NCI-H82 (cell line): ENCODE results near the gene GJA4.

Experiments used
- DNase-seq: peaks from one replicate; lab custom pipeline; 2025; lab: John Stamatoyannopoulos, UW

Gene GJA4

DNA sequence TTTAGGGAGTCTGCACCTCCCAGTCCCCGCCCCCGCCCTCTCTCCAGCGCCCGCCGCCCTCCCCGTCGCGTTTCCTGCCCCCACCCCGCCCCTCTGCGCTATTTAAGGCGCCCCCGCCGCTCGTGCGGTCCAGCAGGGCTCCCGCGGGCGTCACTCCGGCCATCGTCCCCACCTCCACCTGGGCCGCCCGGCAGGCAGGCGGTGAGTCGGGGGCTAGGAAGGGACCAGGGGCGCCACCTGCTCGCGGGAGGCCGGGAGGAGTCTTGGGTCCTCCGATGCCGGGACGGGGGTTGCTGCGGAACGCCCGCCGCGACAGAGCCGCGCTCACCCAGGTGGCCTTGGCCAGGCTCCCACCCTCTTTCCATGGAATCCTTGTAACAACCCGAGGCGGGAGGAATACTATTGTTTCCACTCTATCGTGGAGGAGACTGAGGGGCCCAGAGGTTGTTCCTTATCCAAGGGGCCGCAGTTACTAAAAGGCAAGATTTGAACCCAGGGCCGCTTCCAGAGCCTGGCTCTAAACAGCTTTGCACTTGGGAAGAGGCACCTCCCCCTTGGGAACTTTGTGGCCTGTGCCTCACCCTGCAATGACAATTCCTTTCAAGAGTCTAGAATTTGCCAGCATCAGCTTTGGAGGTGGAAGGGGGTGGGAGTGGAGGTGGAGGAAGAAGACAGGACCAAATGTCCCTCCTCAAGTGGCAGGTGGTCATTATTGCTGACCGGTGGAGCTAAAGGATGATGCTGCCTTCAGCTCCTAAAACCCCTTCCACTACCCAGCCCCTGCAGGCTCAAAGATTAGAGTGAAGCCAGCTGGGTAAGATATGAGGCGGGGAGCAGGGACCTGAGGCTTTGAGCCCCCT is at the start of gene GJA4:
Gene GJA4 (plus strand): TSS at position 132 of the 860 bp plus-strand sequence. CDS start 1,215 bp downstream, outside the sequence.
- DNase-seq, result no peak

DNA sequence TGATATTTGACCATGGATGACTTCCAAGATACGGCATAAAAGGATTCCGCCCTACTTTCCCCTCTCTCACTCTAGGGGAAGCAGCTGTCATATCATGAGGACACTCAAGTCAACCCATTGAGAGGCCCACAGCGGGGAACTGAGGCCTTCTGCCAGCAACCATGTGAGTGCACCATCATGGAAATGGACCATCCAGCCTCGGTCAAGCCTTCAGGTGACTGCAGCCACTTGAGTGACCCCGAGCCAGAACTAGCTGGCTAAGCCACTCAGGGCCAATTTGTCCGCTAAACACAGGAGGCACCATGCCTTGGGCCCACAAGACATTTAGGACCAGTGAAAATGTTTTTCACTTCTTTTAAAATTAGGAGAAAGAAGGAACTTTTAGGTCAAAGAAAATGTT is 49.0 kb upstream of the GJA4 start:
- DNase-seq, result no peak

DNA sequence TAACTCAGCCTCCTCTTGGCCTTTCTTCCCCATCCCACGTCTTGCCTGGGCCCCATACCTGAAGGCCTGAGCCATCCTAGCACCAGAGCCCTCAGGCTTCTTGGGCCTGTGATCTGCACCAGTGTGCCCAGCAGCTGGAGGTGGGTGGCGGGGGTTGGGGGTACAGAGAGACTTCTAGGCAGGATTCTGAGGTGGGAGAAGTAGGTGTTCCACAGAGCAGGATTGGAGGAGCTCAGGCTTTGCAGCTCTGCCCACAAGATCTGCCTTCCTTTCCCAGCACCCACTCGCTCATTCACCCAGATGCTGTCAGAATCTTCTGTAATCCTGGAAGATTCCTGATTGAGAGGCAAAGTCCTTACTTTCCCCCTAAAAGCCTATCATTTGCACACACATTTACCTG is 47.9 kb upstream of the GJA4 start:
- DNase-seq, result no peak

DNA sequence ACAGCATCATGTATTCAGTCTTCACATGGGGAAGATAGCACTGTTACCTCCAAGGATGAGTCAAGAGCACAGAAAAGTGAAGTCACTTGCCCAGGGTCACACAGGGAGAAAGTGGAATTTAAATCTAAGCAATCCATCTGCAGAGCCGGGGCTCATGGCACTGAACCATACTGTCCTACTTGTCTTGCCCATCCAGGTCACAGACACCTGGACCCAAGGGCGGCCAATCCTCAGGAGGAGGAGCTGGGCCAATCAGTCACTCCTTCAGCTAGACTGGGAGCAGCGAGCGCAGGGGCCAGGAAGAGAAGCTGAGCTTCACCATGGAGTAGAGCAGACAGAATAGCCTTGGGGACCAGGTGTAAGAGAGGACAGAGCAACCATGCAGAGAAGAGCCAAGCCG is 47.1 kb upstream of the GJA4 start:
- no peak for DNase-seq

DNA sequence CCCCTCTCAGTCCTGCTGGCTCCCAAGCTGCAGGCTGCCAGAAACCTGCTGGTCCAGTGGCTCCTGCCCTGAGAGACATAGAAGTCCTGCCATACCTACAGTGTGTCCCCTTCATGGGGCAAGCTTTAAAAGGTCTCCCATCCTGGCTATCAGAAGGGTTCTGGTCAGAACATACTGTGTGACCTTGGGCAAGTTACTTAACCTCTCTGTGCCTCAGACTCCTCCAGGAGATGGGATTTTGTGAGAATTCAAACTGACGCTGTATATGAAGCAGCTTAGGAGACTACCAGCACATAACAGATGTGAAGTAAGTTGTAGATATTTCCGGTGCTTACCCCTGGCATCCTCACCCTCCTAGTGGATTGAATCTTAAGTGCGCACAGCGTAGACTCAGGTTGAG is 46.7 kb upstream of the GJA4 start:
- DNase-seq, result no peak

DNA sequence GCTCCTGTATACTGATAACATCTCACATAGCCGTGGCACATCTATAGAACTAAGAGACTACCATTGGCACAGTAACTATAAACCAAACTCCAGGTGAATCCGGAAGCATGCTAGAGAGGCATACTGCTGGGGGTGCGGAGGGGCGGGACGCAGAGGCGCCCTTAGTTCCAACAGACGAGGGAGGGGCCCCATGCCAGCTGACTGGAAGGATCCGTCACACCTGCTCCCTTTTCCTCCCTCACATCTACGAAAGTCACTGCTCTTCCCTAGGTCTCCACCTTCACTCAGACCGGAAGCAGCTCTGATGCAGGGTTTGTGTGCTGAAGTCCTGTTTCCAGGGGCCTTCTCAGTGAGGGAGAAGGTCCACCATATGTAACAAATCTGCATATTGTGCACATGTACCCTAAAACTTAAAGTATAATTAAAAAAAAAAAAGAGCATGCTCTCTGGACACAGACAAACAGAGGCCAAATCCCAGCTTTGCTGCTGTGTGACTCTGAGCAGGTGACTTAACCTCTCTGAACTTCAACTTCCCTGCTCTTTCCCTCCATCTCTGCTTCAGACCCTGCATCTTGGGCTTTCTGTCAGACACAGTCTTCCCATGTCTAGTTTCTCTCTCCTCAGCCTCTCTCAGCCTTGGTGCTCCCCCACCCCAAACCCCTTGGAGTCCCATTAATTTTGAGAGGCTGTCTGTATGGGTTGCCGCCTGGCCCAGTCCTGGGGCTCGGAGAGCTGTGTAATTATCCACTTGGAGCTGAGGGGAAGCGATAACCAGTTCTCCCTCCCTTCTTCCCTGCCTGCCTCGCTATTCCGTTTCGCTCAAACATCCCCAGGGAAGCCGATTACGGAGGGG is 45.8 kb upstream of the GJA4 start:
- peak; percentile 31 for DNase-seq

DNA sequence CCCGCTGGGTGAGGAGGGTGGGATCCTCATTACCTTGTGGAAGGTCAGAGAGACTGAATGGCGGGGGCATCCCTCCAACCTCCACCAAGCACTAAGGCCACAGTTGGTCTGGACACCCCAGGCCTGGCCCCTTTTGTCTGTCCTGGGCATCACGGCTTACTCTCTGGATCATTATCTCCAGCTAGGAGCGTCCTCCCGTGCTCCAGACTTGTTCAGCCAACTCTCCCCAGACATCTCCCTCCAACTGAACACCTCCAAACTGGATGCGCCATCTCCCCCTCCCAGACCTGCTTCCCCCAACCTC is 45.2 kb upstream of the GJA4 start:
- no peak for DNase-seq

DNA sequence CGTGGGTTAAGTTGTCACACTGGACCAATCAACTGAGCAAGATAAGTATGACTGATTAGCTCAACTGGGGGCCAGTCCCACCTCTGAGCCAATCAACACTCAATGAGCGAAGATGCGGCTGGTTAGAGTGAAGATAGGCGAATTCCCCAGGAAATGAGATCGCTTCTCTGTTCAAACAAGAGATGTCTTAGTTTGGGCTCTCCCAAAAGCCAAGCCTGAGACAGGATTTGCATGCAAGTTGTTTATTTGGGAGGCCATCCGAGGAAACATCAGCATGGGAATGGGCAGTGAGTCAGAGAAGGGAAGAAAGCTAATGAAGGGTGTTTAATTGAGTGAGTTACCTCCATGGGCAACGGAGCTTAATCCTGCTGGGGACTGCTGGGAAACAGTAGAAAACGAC is 42.8 kb upstream of the GJA4 start:
- no peak for DNase-seq

DNA sequence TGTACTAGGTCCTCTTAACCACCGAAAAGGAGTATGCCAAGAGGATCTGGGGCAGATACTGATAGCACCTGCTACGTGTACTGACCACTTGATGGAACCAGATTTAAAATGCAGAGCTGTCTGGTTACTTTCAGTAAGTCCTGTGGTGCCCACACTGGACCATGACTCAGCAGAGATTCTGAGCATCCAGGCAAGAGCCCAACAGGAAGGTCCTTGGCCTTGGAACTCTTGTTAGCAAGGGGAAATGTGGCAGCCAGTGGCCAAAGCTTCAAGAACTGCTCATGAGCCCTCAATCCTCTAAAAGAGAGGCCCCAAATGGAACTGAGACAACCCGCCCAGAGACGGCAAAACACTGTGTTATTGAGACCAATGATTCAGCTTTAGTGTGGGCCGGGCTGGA is 42.2 kb upstream of the GJA4 start:
- DNase-seq, result no peak

DNA sequence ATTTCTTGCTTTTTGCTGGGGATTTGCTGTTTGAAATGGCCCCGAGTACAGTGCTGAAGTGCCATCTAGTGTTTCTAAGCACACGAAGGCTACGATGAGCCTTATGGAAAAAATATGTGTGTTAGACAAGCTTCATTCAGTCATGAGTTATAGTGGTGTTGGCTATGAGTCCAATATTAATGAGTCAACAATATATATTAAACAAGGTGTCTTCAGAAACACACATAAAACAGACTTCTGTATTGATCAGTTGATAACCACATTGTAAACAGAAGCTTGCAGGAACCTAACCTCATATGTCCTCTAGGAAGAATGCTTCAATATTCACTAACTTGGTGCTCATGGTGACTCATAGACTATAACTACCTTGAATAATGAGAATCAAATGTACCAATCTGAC is 39.6 kb upstream of the GJA4 start:
- DNase-seq, result no peak

DNA sequence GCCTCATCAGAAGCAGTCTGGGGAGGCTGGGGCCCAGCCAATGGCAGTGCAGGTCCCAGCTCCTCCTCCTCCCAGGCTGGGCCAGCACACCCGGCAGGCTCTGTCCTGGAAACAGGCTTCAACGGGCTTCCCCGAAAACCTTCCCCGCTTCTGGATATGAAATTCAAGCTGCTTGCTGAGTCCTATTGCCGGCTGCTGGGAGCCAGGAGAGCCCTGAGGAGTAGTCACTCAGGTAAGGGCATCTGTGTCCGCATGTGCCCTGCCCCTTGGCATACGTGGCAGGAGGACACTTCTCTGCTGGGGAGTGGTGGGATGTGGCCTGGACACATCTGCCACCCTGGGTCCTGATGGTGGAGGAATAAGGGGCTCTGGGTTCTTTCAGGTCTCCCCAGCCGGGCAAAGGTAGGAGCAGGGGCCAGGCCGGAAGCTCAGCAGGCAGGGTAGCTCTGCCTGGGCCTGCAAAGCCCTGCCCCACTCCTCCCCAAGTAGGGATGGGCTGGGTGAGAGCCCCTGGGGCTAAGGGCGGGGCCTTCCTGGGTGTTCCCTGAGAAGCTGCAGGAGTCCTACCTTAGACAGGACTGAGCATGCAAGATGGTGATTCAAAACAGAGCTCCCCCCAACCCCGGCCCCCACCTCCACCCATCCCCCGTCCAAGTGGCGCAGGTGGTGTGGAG is 37.7 kb upstream of the GJA4 start, which contains the start of gene GJB5:
Gene GJB5 (plus strand): TSS at position 84 of the 674 bp plus-strand sequence. CDS start 2,284 bp downstream, outside the sequence.
- DNase-seq, result no peak

DNA sequence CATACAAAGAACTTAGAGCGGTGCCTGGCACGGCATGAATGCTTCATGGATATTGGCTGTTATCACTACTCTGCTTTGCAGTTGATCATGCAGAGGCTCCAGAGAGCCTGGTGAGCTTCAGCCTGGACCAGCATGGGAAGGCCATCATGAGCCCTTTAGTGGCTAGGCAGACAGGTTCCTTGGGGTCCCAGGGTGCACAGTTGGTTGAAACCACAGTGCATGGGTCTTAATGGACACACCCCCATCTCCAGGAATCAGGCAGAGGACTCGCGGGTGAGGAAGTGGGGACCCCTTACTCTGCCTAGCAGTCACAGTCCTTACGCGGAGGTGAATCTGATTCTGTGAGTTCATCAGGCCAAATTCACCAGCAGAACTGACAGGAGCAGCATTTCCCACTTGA is 36.8 kb upstream of the GJA4 start:
- DNase-seq, result no peak

DNA sequence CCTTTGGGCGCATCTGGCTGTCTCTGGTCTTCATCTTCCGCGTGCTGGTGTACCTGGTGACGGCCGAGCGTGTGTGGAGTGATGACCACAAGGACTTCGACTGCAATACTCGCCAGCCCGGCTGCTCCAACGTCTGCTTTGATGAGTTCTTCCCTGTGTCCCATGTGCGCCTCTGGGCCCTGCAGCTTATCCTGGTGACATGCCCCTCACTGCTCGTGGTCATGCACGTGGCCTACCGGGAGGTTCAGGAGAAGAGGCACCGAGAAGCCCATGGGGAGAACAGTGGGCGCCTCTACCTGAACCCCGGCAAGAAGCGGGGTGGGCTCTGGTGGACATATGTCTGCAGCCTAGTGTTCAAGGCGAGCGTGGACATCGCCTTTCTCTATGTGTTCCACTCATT is 35.4 kb upstream of the GJA4 start:
- DNase-seq, result no peak

DNA sequence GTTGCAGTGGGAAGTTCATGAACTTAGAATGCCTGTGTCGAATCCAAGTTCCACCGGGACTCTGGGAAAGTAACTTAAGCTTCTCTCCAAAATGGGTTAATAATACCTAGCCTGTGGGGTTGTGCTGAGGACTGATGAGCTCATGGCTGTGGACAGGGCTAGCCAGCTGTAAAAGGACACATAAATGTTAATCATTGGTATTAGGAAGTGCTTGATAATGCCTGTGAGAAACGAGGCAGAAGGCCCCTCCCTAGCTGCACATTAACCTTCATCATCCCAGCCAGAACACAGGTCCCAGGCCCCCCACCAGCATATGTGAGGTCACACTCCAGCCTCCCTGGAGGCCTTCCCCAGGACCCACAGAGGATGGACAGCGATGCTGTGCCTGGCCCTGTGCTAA is 34.0 kb upstream of the GJA4 start:
- no peak for DNase-seq

DNA sequence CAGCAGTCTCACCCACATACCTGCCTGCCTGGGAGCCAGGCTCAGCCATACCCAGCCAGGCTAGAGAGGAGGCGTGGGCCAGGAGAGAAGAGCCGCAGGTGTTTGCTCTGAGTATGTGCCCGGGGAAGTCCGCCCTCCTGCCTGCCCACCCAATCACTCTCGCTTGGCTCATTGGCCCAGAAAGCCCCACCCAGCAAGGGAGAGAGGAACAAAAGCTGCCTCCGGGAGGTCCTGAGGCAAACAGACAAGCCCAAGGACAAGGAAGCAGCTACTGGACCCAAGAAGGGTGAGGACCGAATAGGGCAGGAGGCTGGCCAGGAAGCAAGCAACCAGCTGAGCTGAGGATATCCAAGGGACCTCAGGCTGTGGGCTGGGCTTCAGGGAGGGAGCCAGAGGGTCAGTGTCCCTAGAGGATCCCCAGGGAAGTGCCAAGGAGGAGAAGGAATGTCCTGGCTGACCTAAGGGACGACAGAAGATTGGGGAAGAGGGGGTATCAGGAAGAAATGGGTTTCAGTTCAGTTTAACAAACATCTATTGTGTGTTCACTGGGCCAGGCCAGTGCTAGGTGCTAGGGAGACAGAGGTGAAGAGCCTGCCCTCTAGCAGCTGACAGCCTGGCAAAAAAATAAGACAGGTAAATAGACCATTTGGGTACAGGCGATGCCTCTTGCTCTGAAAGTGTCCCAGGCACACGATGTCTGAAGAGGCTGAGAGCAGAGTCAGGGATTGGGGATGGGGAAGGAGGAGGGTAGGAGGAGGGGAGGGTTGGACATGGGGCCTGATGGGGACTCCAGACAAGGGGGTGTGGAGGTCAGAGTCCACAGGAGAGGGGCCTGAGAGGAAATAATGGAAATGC is 33.1 kb upstream of the GJA4 start, which contains the start of gene GJB4:
Gene GJB4 (plus strand): TSS at position 238 of the 855 bp plus-strand sequence. CDS start 1,515 bp downstream, outside the sequence.
- DNase-seq, result no peak

DNA sequence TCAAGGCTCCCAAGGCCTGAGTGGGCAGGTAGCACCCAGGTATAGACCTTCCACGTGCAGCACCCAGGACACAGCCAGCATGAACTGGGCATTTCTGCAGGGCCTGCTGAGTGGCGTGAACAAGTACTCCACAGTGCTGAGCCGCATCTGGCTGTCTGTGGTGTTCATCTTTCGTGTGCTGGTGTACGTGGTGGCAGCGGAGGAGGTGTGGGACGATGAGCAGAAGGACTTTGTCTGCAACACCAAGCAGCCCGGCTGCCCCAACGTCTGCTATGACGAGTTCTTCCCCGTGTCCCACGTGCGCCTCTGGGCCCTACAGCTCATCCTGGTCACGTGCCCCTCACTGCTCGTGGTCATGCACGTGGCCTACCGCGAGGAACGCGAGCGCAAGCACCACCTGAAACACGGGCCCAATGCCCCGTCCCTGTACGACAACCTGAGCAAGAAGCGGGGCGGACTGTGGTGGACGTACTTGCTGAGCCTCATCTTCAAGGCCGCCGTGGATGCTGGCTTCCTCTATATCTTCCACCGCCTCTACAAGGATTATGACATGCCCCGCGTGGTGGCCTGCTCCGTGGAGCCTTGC is 31.5 kb upstream of the GJA4 start:
- no peak for DNase-seq

DNA sequence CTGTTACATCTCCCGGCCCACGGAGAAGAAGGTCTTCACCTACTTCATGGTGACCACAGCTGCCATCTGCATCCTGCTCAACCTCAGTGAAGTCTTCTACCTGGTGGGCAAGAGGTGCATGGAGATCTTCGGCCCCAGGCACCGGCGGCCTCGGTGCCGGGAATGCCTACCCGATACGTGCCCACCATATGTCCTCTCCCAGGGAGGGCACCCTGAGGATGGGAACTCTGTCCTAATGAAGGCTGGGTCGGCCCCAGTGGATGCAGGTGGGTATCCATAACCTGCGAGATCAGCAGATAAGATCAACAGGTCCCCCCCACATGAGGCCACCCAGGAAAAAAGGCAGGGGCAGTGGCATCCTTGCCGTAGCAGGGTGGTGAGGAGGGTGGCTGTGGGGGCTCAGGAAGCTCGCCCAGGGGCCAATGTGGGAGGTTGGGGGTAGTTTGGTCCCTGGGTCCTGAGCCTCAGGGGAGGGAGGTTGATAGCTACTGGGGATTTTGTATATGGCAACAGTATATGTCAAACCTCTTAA is 31.0 kb upstream of the GJA4 start:
- no peak for DNase-seq

DNA sequence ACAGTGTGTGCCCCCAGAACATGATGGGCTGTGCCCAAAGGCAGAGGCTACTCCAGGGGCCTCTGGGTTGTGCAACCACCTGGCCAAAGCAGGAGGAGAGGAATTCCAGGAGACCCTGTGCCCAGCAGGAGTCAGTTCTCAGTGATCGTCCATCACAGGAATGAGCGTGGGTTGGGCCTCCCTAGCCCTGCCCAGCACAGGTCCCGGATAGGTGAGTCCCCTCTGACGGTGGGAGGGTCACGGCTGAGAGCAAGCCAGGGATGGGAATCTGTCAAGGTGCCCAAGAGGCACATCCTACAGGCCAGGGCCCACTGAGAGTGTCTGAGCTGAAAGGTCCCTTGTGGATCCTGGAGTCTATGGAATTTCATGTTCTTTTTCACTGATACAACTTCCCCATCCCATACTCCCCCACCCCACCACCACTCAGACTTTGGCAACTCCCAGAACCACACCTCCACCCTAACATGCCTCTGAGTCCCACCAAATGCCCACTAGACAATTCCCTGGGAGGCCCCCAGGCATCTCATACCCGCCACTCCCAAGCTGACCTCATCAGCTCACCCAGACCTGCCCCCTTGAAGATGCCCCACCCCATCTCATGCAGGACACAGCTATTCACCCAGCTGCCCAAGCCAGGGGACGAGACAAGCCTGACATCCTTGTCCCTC is 30.2 kb upstream of the GJA4 start:
- no peak for DNase-seq

DNA sequence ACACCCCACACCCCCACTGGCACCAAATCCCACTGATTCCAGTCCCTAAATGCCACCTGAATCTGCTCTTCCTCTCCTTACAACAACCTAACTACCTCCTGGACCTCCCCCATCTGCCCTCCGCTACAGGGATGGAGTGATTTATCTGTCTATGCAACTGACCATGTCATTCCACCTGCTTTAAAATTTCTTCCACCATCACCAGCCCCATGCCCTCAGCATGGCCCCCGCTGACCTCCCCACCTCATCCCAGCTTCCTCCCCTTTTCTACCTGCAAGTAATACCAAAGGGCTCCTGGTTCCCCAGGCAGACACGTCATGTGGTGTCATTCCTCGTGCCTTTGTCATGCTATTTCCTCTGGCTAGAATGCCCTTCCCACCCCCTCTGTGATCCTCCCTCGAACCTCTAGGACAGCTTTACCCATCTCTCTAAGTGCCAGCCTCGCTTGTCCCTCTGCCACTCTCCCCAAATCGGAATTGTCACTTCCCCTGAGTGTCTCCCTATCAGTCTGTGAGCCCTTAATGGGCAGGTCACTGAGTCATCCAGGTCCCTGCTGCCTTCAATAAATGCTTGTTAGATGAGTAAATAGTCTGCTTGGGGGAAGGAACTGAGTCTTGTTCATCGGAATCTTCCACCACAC is 29.5 kb upstream of the GJA4 start:
- no peak for DNase-seq

DNA sequence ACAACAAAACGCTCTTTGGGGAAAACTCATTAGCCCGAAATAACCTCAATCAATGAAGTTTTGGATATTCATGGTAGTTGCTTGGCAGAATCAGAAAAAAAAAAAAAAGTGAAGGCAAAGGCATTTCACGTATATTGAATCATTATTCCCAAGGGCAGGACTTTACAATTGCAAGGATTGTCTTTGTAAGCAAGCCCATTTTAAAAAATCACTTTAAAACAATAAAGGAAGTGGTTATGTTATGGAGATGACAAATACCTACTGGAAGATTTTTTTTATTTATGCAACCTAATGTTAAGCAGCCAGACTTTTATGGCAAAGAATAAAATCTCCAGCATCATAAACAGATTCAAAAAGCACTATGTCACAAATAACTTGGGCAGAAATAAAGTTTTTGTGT is 23.9 kb upstream of the GJA4 start:
- DNase-seq, result no peak
